ENCODE measurements around the gene CASZ1. TPM values are rescaled to one million over a fixed set of nuclear protein-coding genes. Genes with fewer than 3 reads are reported as not detected.

CASZ1 gene
- total RNA-seq, 3 donors from 2014 or later (not counting 1 experiment from before 2014, with no cell fraction given), result 55.9 to 83.0 (median 70.6) TPM

GRCh38 chr1:10713614-10714013 lies 82.8 kb downstream of the CASZ1 start:
- Histone ChIP-seq H3K36me3 (ENCODE audit: control insufficient read depth, insufficient read depth, low read length) (no peaks in the 10 kb centered on the region), H3K27ac (ENCODE audit: low read length) (no peak overlapping the region), H3K4me1 (ENCODE audit: control insufficient read depth, insufficient read depth, low read length) (no peaks in the 10 kb centered on the region), H3K27me3 (ENCODE audit: control insufficient read depth, insufficient read depth, low read length) (no peaks in the 10 kb centered on the region), H3K4me3 (ENCODE audit: low read length) (no peak overlapping the region), H3K9me3 (ENCODE audit: control insufficient read depth, insufficient read depth, low read length) (no peaks in the 10 kb centered on the region)
- peaks cover 0 to 7% of the 10 kb centered on the region in 2 donors for H3K4me1 Mint-ChIP-seq
- ATAC-seq (no peak), DNase-seq (no peak)
- H3K27me3 Mint-ChIP-seq (ENCODE audit: low read depth in 2 of 2), result peaks cover 0 to 6% of the 10 kb centered on the region in 2 donors
- H3K4me3 Mint-ChIP-seq, result no peak overlapping the region
- intact Hi-C loops (cut with micrococcal nuclease), result no loop called here
- 90% methylated on average over 7 of the region's 7 CpGs for WGBS (ENCODE audit: insufficient coverage)
- H3K36me3 Mint-ChIP-seq, result no peaks in the 10 kb centered on the region
- no peak for TF ChIP-seq CTCF (IDR thresholded peaks at IDR 0.05)
- no peaks in the 10 kb centered on the region for H3K9me3 Mint-ChIP-seq
- no peak overlapping the region for H3K27ac Mint-ChIP-seq

- WGBS (ENCODE audit: insufficient coverage), result 90% methylated on average over 22 of the region's 25 CpGs
- Mint-ChIP-seq H3K9me3 (no peaks in the 10 kb centered on the region), H3K27ac (no peak overlapping the region), H3K27me3 (ENCODE audit: low read depth in 2 of 2) (peaks cover 0 to 6% of the 10 kb centered on the region in 2 donors), H3K4me3 (no peak overlapping the region), H3K4me1 (peaks cover 0 to 7% of the 10 kb centered on the region in 2 donors), H3K36me3 (no peaks in the 10 kb centered on the region)
- Histone ChIP-seq H3K27ac (ENCODE audit: low read length) (no peak overlapping the region), H3K4me1 (ENCODE audit: control insufficient read depth, insufficient read depth, low read length) (no peaks in the 10 kb centered on the region), H3K9me3 (ENCODE audit: control insufficient read depth, insufficient read depth, low read length) (no peaks in the 10 kb centered on the region), H3K36me3 (ENCODE audit: control insufficient read depth, insufficient read depth, low read length) (no peaks in the 10 kb centered on the region), H3K27me3 (ENCODE audit: control insufficient read depth, insufficient read depth, low read length) (no peaks in the 10 kb centered on the region), H3K4me3 (ENCODE audit: low read length) (no peak overlapping the region)
- ATAC-seq (no peak), DNase-seq (no peak)
- TF ChIP-seq CTCF (IDR thresholded peaks at IDR 0.05), result no peak
- intact Hi-C loops (cut with micrococcal nuclease), result no loop called here
Measured at GRCh38 chr1:10712568-10713362, 83.7 kb downstream of the CASZ1 start.

- Mint-ChIP-seq H3K4me1 (no peaks in the 10 kb centered on the region), H3K9me3 (no peaks in the 10 kb centered on the region), H3K27me3 (ENCODE audit: low read depth in 2 of 2) (peaks cover 0 to 2% of the 10 kb centered on the region in 2 donors), H3K4me3 (no peak overlapping the region), H3K36me3 (no peaks in the 10 kb centered on the region), H3K27ac (no peak overlapping the region)
- no peak overlapping the region for H3K27ac ChIP-seq (ENCODE audit: low read length)
- H3K36me3 ChIP-seq (ENCODE audit: control insufficient read depth, insufficient read depth, low read length), result no peaks in the 10 kb centered on the region
- H3K27me3 ChIP-seq (ENCODE audit: control insufficient read depth, insufficient read depth, low read length), result no peaks in the 10 kb centered on the region
- DNase-seq, result no peak
- no peaks in the 10 kb centered on the region for H3K4me1 ChIP-seq (ENCODE audit: control insufficient read depth, insufficient read depth, low read length)
- WGBS (ENCODE audit: insufficient coverage), result 90% methylated on average over 7 of the region's 7 CpGs
- ATAC-seq, result no peak
- no peak for TF ChIP-seq CTCF (IDR thresholded peaks at IDR 0.05)
- intact Hi-C loops (cut with micrococcal nuclease), result no loop called here
- H3K9me3 ChIP-seq (ENCODE audit: control insufficient read depth, insufficient read depth, low read length), result no peaks in the 10 kb centered on the region
- no peak overlapping the region for H3K4me3 ChIP-seq (ENCODE audit: low read length)
Measured at GRCh38 chr1:10710489-10710888, 86.0 kb downstream of the CASZ1 start.

GRCh38 chr1:10709646-10710045 lies 86.8 kb downstream of the CASZ1 start:
- DNase-seq (no peak), ATAC-seq (no peak)
- no peaks in the 10 kb centered on the region for H3K4me1 Mint-ChIP-seq
- H3K27ac ChIP-seq (ENCODE audit: low read length), result no peak overlapping the region
- H3K36me3 Mint-ChIP-seq, result no peaks in the 10 kb centered on the region
- no peaks in the 10 kb centered on the region for H3K4me1 ChIP-seq (ENCODE audit: control insufficient read depth, insufficient read depth, low read length)
- 95% methylated on average over 19 of the region's 19 CpGs for WGBS (ENCODE audit: insufficient coverage)
- intact Hi-C loops (cut with micrococcal nuclease), result no loop called here
- no peaks in the 10 kb centered on the region for H3K36me3 ChIP-seq (ENCODE audit: control insufficient read depth, insufficient read depth, low read length)
- no peak overlapping the region for H3K4me3 ChIP-seq (ENCODE audit: low read length)
- TF ChIP-seq CTCF (IDR thresholded peaks at IDR 0.05), result no peak
- no peaks in the 10 kb centered on the region for H3K9me3 Mint-ChIP-seq
- H3K27me3 ChIP-seq (ENCODE audit: control insufficient read depth, insufficient read depth, low read length), result no peaks in the 10 kb centered on the region
- no peak overlapping the region for H3K4me3 Mint-ChIP-seq
- no peaks in the 10 kb centered on the region for H3K9me3 ChIP-seq (ENCODE audit: control insufficient read depth, insufficient read depth, low read length)
- H3K27ac Mint-ChIP-seq, result no peak overlapping the region
- peaks cover 0 to 2% of the 10 kb centered on the region in 2 donors for H3K27me3 Mint-ChIP-seq (ENCODE audit: low read depth in 2 of 2)
